Measurements from ENCODE around the gene ARAF. TPM values are rescaled to one million over a fixed set of nuclear protein-coding genes. Genes with fewer than 3 reads are reported as not detected.

ARAF gene
- total and polyA plus RNA-seq, 2 of the 13 experiments (the other 11 are each of a cell fraction or from before 2014, with no cell fraction given): 18.0 to 33.1 TPM

- TF ChIP-seq CSRNP2 (CRISPR knock-in tag; conservative IDR thresholded peaks at IDR 0.05; ENCODE audit: low read depth): no peak
- TF ChIP-seq GABPB1 (CRISPR knock-in tag; IDR thresholded peaks at IDR 0.05): peak; percentile 64
- no peak for TF ChIP-seq GATAD1 (CRISPR knock-in tag; IDR thresholded peaks at IDR 0.05)
- TF ChIP-seq ZBTB7B (CRISPR knock-in tag; IDR thresholded peaks at IDR 0.05): no peak
- TF ChIP-seq RFX5 (IDR thresholded peaks at IDR 0.05; ENCODE audit: low read depth, low read length): no peak
- TF ChIP-seq FOXP1 (IDR thresholded peaks at IDR 0.05): no peak
- no peak for TF ChIP-seq FOXP1 (CRISPR knock-in tag; IDR thresholded peaks at IDR 0.05)
- TF ChIP-seq PPARG (CRISPR knock-in tag; conservative IDR thresholded peaks at IDR 0.05): no peak
- no peak for TF ChIP-seq PLSCR1 (CRISPR knock-in tag; IDR thresholded peaks at IDR 0.05; ENCODE audit: borderline replicate concordance)
- no peak for TF ChIP-seq SOX5 (CRISPR knock-in tag; IDR thresholded peaks at IDR 0.05; ENCODE audit: borderline replicate concordance)
- peak; percentile 66; the same call in 1 of the 2 replicates for TF ChIP-seq ZNF772 (CRISPR knock-in tag; IDR thresholded peaks at IDR 0.05)
- peak; percentile 27; the same call in 1 of the 2 replicates for TF ChIP-seq ZNF12 (CRISPR knock-in tag; IDR thresholded peaks at IDR 0.05)
- no peak for TF ChIP-seq FIP1L1 (IDR thresholded peaks at IDR 0.05; ENCODE audit: borderline replicate concordance, insufficient read depth, low read depth, low read length)
- TF ChIP-seq ZNF674 (CRISPR knock-in tag; IDR thresholded peaks at IDR 0.05; ENCODE audit: low read depth): no peak
- TF ChIP-seq MEIS2 (CRISPR knock-in tag; IDR thresholded peaks at IDR 0.05): peak; percentile 54; the same call in 1 of the 2 replicates
- 0 out of 2 replicates have a peak, but pooled peaks have one; percentile 46 for TF ChIP-seq REPIN1 (CRISPR knock-in tag; IDR thresholded peaks at IDR 0.05; ENCODE audit: borderline replicate concordance, low read depth)
- TF ChIP-seq PCBP1 (IDR thresholded peaks at IDR 0.05; ENCODE audit: borderline replicate concordance, low read depth, low read length): no peak
- TF ChIP-seq KLF12 (CRISPR knock-in tag; IDR thresholded peaks at IDR 0.05; ENCODE audit: borderline replicate concordance): no peak
- no peak for TF ChIP-seq THYN1 (CRISPR knock-in tag; IDR thresholded peaks at IDR 0.05; ENCODE audit: borderline replicate concordance, low read depth)
- TF ChIP-seq, protein P1, sequence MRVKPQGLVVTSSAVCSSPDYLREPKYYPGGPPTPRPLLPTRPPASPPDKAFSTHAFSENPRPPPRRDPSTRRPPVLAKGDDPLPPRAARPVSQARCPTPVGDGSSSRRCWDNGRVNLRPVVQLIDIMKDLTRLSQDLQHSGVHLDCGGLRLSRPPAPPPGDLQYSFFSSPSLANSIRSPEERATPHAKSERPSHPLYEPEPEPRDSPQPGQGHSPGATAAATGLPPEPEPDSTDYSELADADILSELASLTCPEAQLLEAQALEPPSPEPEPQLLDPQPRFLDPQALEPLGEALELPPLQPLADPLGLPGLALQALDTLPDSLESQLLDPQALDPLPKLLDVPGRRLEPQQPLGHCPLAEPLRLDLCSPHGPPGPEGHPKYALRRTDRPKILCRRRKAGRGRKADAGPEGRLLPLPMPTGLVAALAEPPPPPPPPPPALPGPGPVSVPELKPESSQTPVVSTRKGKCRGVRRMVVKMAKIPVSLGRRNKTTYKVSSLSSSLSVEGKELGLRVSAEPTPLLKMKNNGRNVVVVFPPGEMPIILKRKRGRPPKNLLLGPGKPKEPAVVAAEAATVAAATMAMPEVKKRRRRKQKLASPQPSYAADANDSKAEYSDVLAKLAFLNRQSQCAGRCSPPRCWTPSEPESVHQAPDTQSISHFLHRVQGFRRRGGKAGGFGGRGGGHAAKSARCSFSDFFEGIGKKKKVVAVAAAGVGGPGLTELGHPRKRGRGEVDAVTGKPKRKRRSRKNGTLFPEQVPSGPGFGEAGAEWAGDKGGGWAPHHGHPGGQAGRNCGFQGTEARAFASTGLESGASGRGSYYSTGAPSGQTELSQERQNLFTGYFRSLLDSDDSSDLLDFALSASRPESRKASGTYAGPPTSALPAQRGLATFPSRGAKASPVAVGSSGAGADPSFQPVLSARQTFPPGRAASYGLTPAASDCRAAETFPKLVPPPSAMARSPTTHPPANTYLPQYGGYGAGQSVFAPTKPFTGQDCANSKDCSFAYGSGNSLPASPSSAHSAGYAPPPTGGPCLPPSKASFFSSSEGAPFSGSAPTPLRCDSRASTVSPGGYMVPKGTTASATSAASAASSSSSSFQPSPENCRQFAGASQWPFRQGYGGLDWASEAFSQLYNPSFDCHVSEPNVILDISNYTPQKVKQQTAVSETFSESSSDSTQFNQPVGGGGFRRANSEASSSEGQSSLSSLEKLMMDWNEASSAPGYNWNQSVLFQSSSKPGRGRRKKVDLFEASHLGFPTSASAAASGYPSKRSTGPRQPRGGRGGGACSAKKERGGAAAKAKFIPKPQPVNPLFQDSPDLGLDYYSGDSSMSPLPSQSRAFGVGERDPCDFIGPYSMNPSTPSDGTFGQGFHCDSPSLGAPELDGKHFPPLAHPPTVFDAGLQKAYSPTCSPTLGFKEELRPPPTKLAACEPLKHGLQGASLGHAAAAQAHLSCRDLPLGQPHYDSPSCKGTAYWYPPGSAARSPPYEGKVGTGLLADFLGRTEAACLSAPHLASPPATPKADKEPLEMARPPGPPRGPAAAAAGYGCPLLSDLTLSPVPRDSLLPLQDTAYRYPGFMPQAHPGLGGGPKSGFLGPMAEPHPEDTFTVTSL (CRISPR knock-in tag; IDR thresholded peaks at IDR 0.05; ENCODE audit: borderline replicate concordance): no peak
- no peak for TF ChIP-seq ZBTB2 (CRISPR knock-in tag; IDR thresholded peaks at IDR 0.05; ENCODE audit: low read depth)
Observed at GRCh38 chrX:47619486-47620302, 58.7 kb downstream of the ARAF start, which contains the start of gene SYN1 (continued).
